Mesendoderm (in vitro differentiated cells): Measurements from ENCODE around the gene CAPZB.

Experiments
- DNase-seq: peaks from one replicate; pipeline ENCODE4 v3.0.0; 2013
- H2AK5ac ChIP-seq: 2 replicates; pipeline ENCODE4 v1.6.1; 2013; ENCODE audit warnings: low read length, inconsistent platforms
- H2BK120ac ChIP-seq: 2 replicates; pipeline ENCODE4 v1.6.1; 2013; ENCODE audit warnings: low read depth, mild to moderate bottlenecking, low read length, moderate library complexity, mixed read lengths
- H2BK15ac ChIP-seq: replicated peaks from 2 replicates; pipeline ENCODE4 v1.6.1; 2013; ENCODE audit warnings: low read depth, mild to moderate bottlenecking, moderate library complexity
- H2BK5ac ChIP-seq: 2 replicates; pipeline ENCODE4 v1.6.1; 2013; ENCODE audit warnings: low read length, inconsistent platforms
- H3K18ac ChIP-seq: 2 replicates; pipeline ENCODE4 v1.6.1; 2013; ENCODE audit warnings: mild to moderate bottlenecking, low read length, mixed read lengths
- H3K23ac ChIP-seq: one replicate; pipeline ENCODE4 v1.6.1; 2013; ENCODE audit warnings: low read length
- H3K27ac ChIP-seq: 2 replicates; pipeline ENCODE4 v1.5.1; 2013; ENCODE audit warnings: low read depth, mild to moderate bottlenecking, inconsistent platforms, low read length, moderate library complexity
- H3K27me3 ChIP-seq: 2 replicates; pipeline ENCODE4 v1.6.1; 2013; ENCODE audit warnings: low read length, control low read depth, mild to moderate bottlenecking, inconsistent platforms; ENCODE audit not compliant: insufficient read depth, poor library complexity
- H3K36me3 ChIP-seq: 2 replicates; pipeline ENCODE4 v1.6.1; 2013; ENCODE audit warnings: low read length, inconsistent platforms; ENCODE audit not compliant: control insufficient read depth, insufficient read depth
- H3K4ac ChIP-seq: one replicate; pipeline ENCODE4 v1.6.1; 2013; ENCODE audit warnings: low read depth, mild to moderate bottlenecking, low read length, moderate library complexity
- H3K4me1 ChIP-seq: 2 replicates; pipeline ENCODE4 v1.6.1; 2013; ENCODE audit warnings: low read depth, low read length, inconsistent platforms; ENCODE audit not compliant: control insufficient read depth
- H3K4me2 ChIP-seq: 2 replicates; pipeline ENCODE4 v1.6.1; 2013; ENCODE audit warnings: low read length
- H3K4me3 ChIP-seq: 2 replicates; pipeline ENCODE4 v1.5.1; 2013; ENCODE audit warnings: mild to moderate bottlenecking, low read length
- H3K56ac ChIP-seq: one replicate; pipeline ENCODE4 v1.6.1; 2013; ENCODE audit warnings: low read length
- H3K79me1 ChIP-seq: 2 replicates; pipeline ENCODE4 v1.6.1; 2013; ENCODE audit warnings: low read length, inconsistent platforms
- H3K79me2 ChIP-seq: 2 replicates; pipeline ENCODE4 v1.6.1; 2013; ENCODE audit warnings: mild to moderate bottlenecking, low read length; ENCODE audit not compliant: control insufficient read depth, insufficient read depth
- H3K9ac ChIP-seq: 2 replicates; pipeline ENCODE4 v1.6.1; 2013; ENCODE audit warnings: low read length, inconsistent platforms
- H4K5ac ChIP-seq: one replicate; pipeline ENCODE4 v1.6.1; 2013; ENCODE audit warnings: low read length
- H4K8ac ChIP-seq: one replicate; pipeline ENCODE4 v1.6.1; 2013; ENCODE audit warnings: low read depth, mild to moderate bottlenecking, control low read depth, low read length, moderate library complexity
- WGBS: extraction: QIAGEN DNeasy Blood & Tissue Kit; methylation state at CpG from one replicate; pipeline ENCODE4 v1.1.7; 2013; ENCODE audit warnings: low lambda C conversion rate, missing lambda C conversion rate; ENCODE audit not compliant: insufficient coverage; ENCODE audit errors: extremely low coverage; 5-methylcytosine and 5-hydroxymethylcytosine counted together

The CAPZB gene

DNA sequence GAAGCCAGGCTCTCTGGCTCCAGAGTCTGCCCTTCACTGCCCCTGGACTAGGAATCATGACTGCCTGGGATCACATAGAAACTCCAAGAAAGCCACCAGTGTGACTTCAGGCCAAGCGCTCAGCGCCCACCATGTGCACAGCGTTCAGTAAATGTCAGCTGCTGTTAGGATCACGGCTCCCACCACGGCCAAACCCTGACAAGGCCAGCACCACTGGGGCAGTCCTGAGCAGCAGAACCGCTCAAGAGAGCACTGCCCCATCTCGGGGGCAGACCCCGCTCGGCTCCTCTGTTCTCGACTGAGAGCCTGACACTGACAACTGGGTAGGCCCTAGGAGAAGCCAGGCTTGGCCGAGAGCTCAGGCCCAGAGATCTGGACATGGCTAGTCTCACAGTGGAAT lies 10.0 kb downstream of the CAPZB start:
- H3K79me1 ChIP-seq = peaks cover 31% of the 10 kb centered on the region
- WGBS = no CpG with 5 or more reads among the region's 11 CpGs
- H4K5ac ChIP-seq = no peak overlapping the region
- H2BK5ac ChIP-seq = no peak overlapping the region
- no peak overlapping the region for H2BK120ac ChIP-seq
- no peak overlapping the region for H3K4me2 ChIP-seq
- no peak for DNase-seq
- no peaks in the 10 kb centered on the region for H3K36me3 ChIP-seq
- no peak overlapping the region for H3K9ac ChIP-seq
- H3K4me3 ChIP-seq = no peak overlapping the region
- H3K4ac ChIP-seq = no peak overlapping the region
- no peak overlapping the region for H3K23ac ChIP-seq
- H3K27me3 ChIP-seq = no peaks in the 10 kb centered on the region
- H3K56ac ChIP-seq = peak overlapping the region; percentile 8
- peaks cover 93% of the 10 kb centered on the region for H3K79me2 ChIP-seq
- H3K4me1 ChIP-seq = peaks cover 1% of the 10 kb centered on the region
- H3K27ac ChIP-seq = no peak overlapping the region
- H2AK5ac ChIP-seq = no peak overlapping the region
- no peak overlapping the region for H3K18ac ChIP-seq
- no peak overlapping the region for H2BK15ac ChIP-seq
- no peak overlapping the region for H4K8ac ChIP-seq

DNA sequence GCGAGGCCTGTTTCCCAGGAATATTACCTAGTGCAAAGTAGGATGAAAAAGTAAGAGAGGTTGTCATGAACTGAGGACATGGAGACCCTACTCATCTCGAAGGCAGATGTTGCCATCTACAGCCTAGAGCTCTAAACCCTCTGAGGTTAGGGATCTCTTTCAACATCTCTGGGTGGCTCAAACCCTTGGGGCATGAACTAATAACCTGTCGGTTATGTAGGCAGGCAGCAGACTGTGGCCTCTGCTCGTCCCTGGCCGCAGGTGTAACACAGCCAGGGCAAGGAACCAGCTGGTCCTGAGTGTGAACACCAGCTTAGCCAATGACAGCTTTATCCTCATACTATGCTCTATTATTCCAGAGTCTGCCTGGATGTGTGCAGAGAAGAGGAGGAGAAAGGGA lies 13.2 kb downstream of the CAPZB start:
- no peak overlapping the region for H3K18ac ChIP-seq

DNA sequence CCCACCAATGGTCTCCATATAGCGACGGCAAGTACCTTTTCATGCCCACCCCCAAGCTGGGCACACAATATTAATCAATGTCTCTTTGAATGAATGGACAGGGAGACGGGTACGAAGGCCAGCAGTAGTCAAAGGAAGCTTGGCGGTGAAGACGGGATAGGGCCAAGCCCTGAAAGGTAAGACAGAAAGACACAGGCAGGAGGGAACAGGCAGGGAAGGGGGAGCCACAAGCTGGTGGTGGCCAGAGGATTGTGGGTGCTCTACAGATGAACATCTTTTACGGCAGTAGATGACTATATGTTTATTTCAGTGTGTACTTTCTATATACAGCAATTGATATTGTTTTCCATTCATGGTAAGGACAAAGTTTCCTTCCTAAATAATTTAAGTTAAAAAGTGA lies 16.3 kb downstream of the CAPZB start:
- Histone ChIP-seq H3K23ac (peak overlapping the region; percentile 80), H3K4me1 (peaks cover 10% of the 10 kb centered on the region), H2BK15ac (no peak overlapping the region), H3K79me1 (peaks cover 29% of the 10 kb centered on the region), H3K4me2 (no peak overlapping the region), H3K27me3 (no peaks in the 10 kb centered on the region), H2AK5ac (no peak overlapping the region), H3K56ac (peak overlapping the region; percentile 3), H3K18ac (no peak overlapping the region), H2BK5ac (no peak overlapping the region), H3K4me3 (no peak overlapping the region), H4K5ac (no peak overlapping the region), H3K36me3 (no peaks in the 10 kb centered on the region), H3K27ac (no peak overlapping the region), H4K8ac (no peak overlapping the region), H3K4ac (no peak overlapping the region), H3K9ac (no peak overlapping the region), H2BK120ac (no peak overlapping the region), H3K79me2 (peaks cover 86% of the 10 kb centered on the region)
- no peak for DNase-seq
- WGBS = no CpG with 5 or more reads among the region's 7 CpGs

More for the DNA sequence above, 13.2 kb downstream of the CAPZB start:
- H2BK5ac ChIP-seq = no peak overlapping the region
- H3K4me2 ChIP-seq = no peak overlapping the region
- no peak overlapping the region for H3K4ac ChIP-seq
- no CpG with 5 or more reads among the region's 5 CpGs for WGBS
- H3K79me1 ChIP-seq = peaks cover 36% of the 10 kb centered on the region
- no peak overlapping the region for H3K56ac ChIP-seq
- H4K5ac ChIP-seq = no peak overlapping the region
- H3K4me3 ChIP-seq = no peak overlapping the region
- H3K36me3 ChIP-seq = no peaks in the 10 kb centered on the region
- no peak overlapping the region for H2AK5ac ChIP-seq
- peaks cover 91% of the 10 kb centered on the region for H3K79me2 ChIP-seq
- H3K4me1 ChIP-seq = peaks cover 12% of the 10 kb centered on the region
- no peak overlapping the region for H3K27ac ChIP-seq
- no peak overlapping the region for H3K9ac ChIP-seq
- H2BK120ac ChIP-seq = no peak overlapping the region
- H2BK15ac ChIP-seq = no peak overlapping the region
- H4K8ac ChIP-seq = no peak overlapping the region
- H3K27me3 ChIP-seq = no peaks in the 10 kb centered on the region
- no peak for DNase-seq
- H3K23ac ChIP-seq = no peak overlapping the region

DNA sequence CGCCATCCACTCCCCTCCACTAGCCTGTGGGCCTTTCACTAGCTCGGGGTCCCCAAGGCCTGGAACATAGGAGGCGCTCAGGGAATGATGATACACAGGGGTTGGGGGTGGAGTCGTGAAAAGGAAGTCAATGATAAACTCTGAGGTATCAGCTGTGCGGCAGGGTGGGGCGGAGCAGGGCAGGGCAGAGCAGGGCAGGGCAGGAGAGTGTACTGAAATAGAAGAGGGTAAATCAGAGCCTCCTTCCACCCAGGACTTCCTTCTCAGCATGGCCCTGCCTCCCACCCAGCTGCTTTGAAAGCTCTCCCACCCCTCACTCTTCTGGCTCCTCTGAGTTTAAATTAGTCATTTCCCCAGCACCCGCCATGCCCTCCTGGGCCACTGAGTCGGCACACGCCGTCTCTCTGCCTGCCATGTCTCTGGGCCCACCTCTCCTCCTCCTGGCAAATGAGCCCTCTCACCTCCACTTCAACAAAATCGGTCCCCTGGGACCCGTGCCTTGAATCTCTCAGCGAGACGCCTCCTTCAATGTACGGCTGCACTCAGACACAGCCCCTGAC lies 16.9 kb downstream of the CAPZB start:
- H3K27me3 ChIP-seq = no peaks in the 10 kb centered on the region
- H3K36me3 ChIP-seq = no peaks in the 10 kb centered on the region
- no peak overlapping the region for H2AK5ac ChIP-seq
- no peak overlapping the region for H3K4me3 ChIP-seq
- no peak overlapping the region for H2BK120ac ChIP-seq
- no peak overlapping the region for H3K18ac ChIP-seq
- no peak overlapping the region for H2BK5ac ChIP-seq
- no peak overlapping the region for H3K27ac ChIP-seq
- H2BK15ac ChIP-seq = no peak overlapping the region
- no peak overlapping the region for H4K5ac ChIP-seq
- H3K9ac ChIP-seq = peak overlapping the region; percentile 14
- peaks cover 85% of the 10 kb centered on the region for H3K79me2 ChIP-seq
- no peak overlapping the region for H3K4me2 ChIP-seq
- DNase-seq = peak; percentile 46
- WGBS = no CpG with 5 or more reads among the region's 15 CpGs
- H3K4me1 ChIP-seq = peaks cover 10% of the 10 kb centered on the region
- peaks cover 30% of the 10 kb centered on the region for H3K79me1 ChIP-seq
- H3K4ac ChIP-seq = no peak overlapping the region
- peak overlapping the region; percentile 80 for H3K23ac ChIP-seq
- no peak overlapping the region for H4K8ac ChIP-seq
- peak overlapping the region; percentile 3 for H3K56ac ChIP-seq

DNA sequence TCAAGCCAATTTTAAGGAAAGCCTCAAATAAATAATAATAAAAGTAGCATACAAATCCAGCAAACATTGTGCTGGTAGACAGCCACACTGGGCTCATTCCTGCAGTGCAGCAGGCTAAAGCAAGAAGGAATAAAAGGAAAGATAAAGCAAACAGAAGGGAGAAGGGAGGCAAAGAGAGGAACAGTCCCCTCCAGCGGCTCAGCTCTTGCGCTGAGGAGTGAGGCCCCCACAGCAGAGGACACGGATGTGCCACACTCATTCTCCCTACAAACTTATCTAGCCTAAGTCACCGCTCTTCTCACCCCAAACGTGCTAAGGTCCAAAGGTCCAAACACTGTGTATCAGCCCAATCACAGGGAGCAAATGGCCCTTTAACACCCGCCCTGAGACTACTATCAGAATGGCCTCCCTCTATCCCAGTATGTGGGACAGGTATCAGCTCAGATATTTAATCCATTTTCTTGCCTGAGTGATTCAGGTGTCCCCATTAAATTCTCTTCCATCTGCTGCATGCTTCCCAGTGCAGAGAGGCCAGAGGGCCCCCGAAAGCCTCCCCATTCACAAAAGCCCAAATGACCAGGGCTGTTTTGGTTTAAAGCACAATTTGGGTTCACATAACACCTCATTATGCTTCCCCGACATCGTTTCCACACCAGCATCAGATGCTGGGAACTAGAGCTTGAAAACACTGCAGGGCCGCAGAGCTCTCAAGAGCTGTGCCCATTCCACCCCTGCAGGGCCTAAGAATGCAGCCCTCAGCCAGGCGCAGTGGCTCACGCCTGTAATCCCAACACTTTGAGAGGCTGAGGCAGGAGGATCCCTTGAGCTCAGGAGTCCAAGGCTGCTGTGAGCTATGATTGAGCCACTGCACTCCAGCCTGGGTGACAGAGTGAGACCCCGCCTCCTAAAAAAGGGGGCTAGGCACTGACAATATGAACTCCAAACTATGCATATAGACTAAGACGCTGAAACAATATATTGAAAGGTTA lies 17.8 kb downstream of the CAPZB start:
- Histone ChIP-seq H4K8ac (no peak overlapping the region), H3K27ac (no peak overlapping the region), H2BK120ac (no peak overlapping the region), H3K4me3 (no peak overlapping the region), H3K79me2 (peaks cover 88% of the 10 kb centered on the region), H2BK5ac (no peak overlapping the region), H2AK5ac (no peak overlapping the region), H2BK15ac (no peak overlapping the region), H3K9ac (no peak overlapping the region), H3K36me3 (no peaks in the 10 kb centered on the region), H3K27me3 (no peaks in the 10 kb centered on the region), H3K23ac (no peak overlapping the region), H3K4me2 (no peak overlapping the region), H3K79me1 (peaks cover 30% of the 10 kb centered on the region), H3K4ac (no peak overlapping the region), H3K4me1 (peaks cover 10% of the 10 kb centered on the region), H4K5ac (no peak overlapping the region), H3K18ac (no peak overlapping the region), H3K56ac (no peak overlapping the region)
- WGBS = no CpG with 5 or more reads among the region's 14 CpGs
- no peak for DNase-seq
